Smooth muscle cell of the brain vasculature (primary cell): ENCODE results near the gene SPATA2L.
A peak's percentile ranks its signal among the peaks of the same experiment; 100 is the strongest.
"Not testable (repeated sequence)": the region's sequence is repeated elsewhere in the genome, so short reads cannot be mapped to it uniquely, and the experiment has no call there.

ENCODE experiments used
- DNase-seq: peaks from one replicate; pipeline ENCODE4 v3.0.0-alpha.2; 2012; ENCODE audit warnings: low read depth, low spot score

Gene SPATA2L

GRCh38 chr16:89707695-89708094, 6.2 kb upstream of the SPATA2L start:
- DNase-seq = no peak

GRCh38 chr16:89706518-89707260, 5.2 kb upstream of the SPATA2L start:
- no peak for DNase-seq

DNA sequence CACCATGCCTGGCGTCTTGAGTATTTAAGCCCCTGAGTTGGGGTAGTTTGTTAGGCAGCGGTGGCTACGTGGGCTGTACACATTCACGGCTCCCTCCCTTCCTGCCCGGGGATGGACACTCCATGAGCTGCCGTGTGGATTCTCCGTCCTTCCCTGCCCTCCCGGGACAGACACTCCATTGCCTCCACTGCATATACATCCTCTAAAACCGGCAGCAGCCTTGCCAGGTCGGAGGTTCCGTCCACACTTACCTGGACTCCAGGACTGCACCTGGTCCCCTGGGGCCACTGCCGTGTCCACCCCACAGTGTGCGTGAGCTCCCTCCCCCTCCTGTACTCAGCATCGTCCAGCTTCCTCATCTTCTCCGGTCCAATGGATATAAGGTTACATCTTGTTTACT, 3.5 kb upstream of the SPATA2L start:
- no peak for DNase-seq

DNA sequence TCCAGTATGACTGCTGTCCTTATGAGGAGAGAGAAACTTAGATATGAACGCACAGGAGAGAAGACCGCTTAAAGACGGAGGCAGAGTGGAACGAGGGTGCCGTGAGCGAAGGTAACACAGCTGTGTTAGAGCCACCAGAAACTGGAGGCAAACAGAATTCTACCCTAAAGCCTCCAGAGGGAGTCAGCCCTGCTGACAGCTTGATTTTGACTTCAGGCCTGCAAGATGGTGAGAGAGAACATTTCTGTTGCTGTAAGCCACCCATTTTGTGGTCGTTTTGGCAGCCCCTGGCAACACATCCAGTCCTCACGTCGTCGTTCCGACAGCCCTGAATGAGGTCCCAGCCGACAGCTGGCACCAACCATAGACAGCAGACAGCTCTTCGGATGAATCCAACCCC, 2.8 kb upstream of the SPATA2L start:
- DNase-seq = no peak

GRCh38 chr16:89700649-89701424, 668 bp downstream of the SPATA2L start:
- DNase-seq = no peak

DNA sequence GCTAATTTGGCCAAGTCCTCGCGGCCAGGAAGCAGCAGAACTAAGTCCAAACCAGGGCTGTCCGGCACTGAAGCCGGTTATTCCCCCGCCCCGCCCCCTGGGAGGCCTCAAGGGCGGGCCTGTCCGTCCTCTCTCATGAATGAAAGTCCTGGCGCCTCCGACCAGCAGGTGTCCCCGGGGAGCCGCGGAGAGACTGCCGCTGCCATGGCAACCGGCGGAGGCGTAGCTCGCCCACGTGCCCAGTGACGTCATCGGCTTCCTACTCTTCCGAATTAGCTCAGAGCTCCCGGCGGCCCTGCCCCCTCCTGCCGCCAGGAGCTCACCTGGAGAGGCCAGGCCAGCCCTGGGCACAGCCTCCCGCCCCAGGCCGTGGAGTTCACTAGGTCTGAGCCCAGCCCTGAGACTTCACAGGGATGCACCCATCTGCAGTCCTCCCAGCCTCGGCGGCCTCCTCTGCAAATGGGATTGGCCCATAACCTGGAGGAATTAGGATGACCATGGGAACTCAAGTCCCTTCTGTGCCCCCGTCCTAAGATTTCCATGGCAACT, 1.3 kb downstream of the SPATA2L start:
- DNase-seq = peak; percentile 88

- DNase-seq = not testable (repeated sequence)
Measured at GRCh38 chr16:89699629-89700099, 1.8 kb downstream of the SPATA2L start.

- DNase-seq = not testable (repeated sequence)
Measured at GRCh38 chr16:89698717-89699116, 2.8 kb downstream of the SPATA2L start.

DNA sequence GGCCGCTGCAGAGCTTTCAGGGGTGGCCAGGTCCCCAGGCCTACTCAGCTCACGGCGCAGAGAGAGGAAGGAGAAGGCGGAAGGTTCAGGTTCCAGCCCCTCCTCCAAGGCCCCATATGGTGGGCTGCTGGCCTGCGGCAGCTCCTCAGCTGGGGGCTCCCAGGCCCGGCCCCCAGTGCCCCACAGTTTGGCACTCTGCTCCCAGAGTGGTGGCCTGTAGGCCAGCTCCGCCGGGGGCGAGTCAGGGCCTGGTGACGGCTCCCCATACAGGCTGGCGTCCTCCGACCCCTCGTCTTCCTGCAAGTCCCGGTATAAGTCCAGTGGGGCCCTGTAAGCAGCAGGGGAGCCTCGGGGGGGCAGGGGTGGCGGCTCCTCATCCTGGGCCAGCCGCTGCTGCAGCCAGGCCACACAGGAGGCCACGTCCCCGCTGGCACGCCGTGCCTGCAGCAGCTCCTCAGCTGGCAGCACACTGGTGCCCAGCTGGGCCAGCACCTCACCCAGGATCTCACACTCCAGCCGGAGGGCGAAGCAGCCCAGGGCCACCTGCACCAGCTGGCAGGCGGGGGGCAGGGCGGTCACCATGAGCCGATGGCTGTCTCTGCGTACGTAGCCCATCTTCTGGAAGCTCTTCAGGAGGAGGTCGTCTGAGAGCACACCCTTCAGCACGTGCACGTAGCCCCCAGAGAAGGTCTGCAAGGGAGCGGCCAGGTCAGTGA, 3.7 kb downstream of the SPATA2L start:
- no peak for DNase-seq

DNA sequence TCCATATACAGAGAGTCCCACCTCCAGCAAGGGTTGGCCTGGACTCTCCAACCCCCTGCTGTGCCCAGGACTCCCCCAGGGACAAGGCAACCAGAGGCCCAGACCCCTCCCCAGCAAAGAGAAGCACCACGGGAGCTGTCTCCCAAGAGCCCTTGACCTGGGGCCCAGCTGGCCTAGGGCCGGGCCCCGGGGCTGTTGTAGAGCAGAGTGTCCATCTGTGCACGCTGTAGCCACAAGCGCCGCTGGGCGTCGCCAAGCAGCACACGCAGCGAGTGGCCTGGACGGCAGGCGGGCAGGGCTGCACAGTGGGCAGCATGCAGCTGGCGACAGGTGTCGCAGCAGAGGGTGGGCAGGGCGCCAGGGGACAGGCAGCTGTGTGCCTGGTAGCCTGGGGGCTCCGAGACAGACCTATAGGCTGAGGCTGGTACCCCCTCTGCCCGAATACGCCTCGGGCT, 4.3 kb downstream of the SPATA2L start:
- no peak for DNase-seq

- no peak for DNase-seq
Measured at GRCh38 chr16:89696670-89697128, 4.8 kb downstream of the SPATA2L start.

DNA sequence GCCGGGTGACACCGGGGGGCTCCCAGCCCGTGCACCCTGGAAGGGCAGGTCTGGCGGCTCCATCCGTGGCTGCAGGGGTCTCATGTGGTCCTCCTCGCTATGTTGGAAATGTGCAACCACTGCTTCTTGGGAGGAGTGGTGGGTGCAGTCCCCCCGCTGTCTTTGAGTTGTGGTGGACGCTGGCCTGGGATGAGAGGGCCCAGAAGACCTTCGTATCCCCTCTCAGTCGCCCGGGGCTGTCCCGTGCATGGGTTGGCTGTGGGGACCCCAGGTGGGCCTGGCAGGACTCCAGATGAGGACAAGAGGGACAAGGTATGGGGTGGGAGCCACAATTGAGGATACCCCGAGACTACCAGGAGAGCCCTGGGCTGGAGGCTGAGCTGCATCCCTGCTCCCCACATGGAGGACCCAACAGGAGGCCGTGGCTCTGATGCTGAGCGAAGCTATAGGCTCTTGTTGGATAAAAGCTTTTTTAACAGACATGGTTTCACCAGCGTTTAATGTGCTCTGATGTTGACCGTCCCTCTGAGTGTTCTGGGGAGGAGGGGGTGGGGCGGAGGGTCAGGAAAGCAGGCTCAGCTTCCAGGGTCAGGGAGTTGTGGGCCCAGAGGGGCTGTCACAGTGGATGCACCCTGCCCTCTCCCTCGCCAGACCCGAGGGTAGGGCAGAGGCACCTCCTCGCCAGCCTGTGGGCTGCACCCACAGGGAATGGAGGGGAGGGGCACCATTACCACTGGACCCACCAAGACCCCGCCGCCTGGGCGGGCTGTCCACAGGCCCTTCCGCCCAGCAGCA, 5.4 kb downstream of the SPATA2L start:
- DNase-seq = no peak

- DNase-seq = no peak
Measured at GRCh38 chr16:89695086-89695874, 6.2 kb downstream of the SPATA2L start.

DNA sequence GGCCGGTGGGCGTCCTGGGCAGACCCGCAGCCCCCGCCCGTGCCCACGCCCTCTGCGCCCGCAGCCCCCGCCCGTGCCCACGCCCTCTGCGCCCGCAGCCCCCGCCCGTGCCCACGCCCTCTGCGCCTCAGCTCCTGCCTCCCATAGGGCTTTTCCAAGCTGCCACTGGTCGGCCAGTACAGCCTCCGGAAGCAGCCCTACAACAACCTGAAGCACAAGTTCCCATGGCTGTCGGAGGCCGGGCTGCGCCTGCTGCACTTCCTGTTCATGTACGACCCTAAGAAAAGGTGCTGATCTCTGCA, 6.8 kb downstream of the SPATA2L start:
- DNase-seq = not testable (repeated sequence)

DNA sequence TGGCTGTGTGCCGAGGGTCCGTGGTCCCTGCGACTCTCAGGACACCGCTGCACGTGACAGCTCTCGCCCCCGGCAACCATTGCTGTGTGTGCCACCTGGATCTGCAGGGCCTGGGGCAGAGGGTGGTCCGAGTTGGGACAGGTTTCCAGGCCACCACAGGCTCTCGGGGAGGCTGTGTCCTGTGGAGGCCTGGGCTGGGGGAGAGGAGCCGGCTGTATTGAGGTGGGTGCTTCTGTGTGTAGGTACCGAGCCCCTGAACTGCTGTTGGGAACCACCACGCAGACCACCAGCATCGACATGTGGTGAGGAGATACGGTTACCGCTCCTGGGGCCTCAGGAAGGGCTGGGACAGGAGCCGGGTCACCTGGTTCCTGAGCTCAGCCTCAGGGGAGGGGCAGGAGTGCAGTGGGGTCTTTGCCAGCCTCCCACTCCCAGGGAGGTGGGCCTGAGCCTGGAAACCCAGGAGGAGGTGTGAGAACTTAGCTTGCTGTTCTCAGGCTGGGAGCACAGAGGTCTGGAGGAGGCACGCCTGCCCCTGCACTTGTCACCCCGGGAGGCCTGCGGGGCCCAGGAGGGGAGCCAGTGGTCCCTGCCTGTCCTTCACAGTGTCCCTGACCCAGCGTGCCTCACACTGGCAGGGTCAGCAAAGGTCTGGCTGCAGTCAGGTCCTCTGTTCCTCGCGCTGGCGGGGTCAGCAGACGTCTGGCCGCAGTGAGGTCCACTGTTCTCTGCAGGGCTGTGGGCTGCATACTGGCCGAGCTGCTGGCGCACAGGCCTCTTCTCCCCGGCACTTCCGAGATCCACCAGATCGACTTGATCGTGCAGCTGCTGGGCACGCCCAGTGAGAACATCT, 7.3 kb downstream of the SPATA2L start:
- DNase-seq = no peak

GRCh38 chr16:89693289-89693731, 8.2 kb downstream of the SPATA2L start:
- DNase-seq = no peak

GRCh38 chr16:89691986-89692569, 9.4 kb downstream of the SPATA2L start:
- DNase-seq = no peak

DNA sequence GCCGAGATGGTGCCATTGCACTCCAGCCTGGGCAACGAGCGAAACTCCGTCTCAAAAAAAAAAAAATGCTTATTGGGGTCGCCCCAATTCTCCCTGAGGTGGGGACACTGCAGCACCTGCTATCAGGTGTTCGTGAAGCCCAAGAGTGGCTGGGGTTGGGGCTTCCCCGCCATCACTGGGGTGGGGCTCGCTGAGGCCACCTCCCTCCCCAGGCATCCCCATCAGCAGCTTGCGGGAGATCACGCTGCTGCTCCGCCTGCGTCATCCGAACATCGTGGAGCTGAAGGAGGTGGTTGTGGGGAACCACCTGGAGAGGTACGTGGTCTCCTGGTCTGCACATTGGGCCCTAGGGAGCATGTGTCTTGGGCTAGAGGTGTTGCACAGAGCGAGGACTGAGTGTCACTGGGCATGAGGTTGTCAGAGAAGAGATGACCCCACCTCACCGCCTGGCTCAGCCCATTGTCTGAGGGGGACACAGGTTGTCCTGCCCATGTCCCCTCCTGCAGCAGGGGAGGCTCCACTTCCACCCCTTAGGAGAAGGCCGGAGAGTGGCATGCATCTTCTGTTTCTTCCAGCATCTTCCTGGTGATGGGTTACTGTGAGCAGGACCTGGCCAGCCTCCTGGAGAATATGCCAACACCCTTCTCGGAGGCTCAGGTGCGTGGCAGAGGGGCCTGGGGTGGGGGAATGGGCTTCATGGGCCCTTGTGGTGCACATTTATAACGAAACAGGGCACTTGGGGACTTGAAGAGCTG, 10.1 kb downstream of the SPATA2L start:
- no peak for DNase-seq
